H1 (cell line): Measurements from ENCODE around the gene PEX1. TPM values are rescaled to one million over a fixed set of nuclear protein-coding genes. Genes with fewer than 3 reads are reported as not detected.

Source experiments
- CTCF ChIA-PET: fragments of 300-600 bp; sonication (Branson Sonifier 250); formaldehyde crosslinking; loops from one replicate; lab custom pipeline; 2021; ENCODE audit not compliant: partially characterized antibody; lab: Charles Lee
- POLR2A ChIA-PET: fragments of 300-600 bp; sonication (Branson Sonifier 250); formaldehyde crosslinking; loops from one replicate; lab custom pipeline; 2021; ENCODE audit warnings: inconsistent platforms; ENCODE audit not compliant: partially characterized antibody; lab: Charles Lee
- DNase-seq, 2 experiments: peaks; one replicate each; pipeline versions ENCODE4 v3.0.0 to v3.0.0-alpha.2; 2010 to 2022; ENCODE audit warnings: low spot score in 2 of 2, low read depth in 1 of 2, mixed read lengths in 1 of 2
- FAIRE-seq: peaks from 2 replicates; lab custom pipeline; 2011; peaks lifted over from hg19 to GRCh38; lab: Jason Lieb, UNC
- H2AFZ ChIP-seq: 2 replicates; pipeline ENCODE4 v1.8.1; 2012; ENCODE audit warnings: low read length, inconsistent platforms
- H2AK5ac ChIP-seq: 2 replicates; pipeline ENCODE4 v1.6.1; 2013; ENCODE audit warnings: low read depth, low read length
- H2BK120ac ChIP-seq: replicated peaks from 2 replicates; pipeline ENCODE3; 2013; ENCODE audit warnings: low read depth, low read length, inconsistent platforms
- H2BK12ac ChIP-seq: 2 replicates; pipeline ENCODE4 v1.6.1; 2013; ENCODE audit warnings: low read depth, low read length
- H2BK15ac ChIP-seq: 2 replicates; pipeline ENCODE4 v1.6.1; 2013; ENCODE audit warnings: low read length
- H2BK20ac ChIP-seq: 2 replicates; pipeline ENCODE4 v1.6.1; 2013; ENCODE audit warnings: low read length
- H2BK5ac ChIP-seq: 2 replicates; pipeline ENCODE4 v1.6.1; 2013; ENCODE audit warnings: low read depth, low read length
- H3K14ac ChIP-seq: 2 replicates; pipeline ENCODE4 v1.6.1; 2013; ENCODE audit warnings: inconsistent platforms; ENCODE audit not compliant: insufficient read length
- H3K18ac ChIP-seq: 2 replicates; pipeline ENCODE4 v1.6.1; 2013; ENCODE audit warnings: low read length; ENCODE audit errors: extremely low read depth
- H3K23ac ChIP-seq: 2 replicates; pipeline ENCODE4 v1.6.1; 2013; ENCODE audit warnings: inconsistent platforms; ENCODE audit not compliant: insufficient read length
- H3K23me2 ChIP-seq: 2 replicates; pipeline ENCODE4 v1.6.1; 2013; ENCODE audit warnings: low read depth, low read length
- H3K27ac ChIP-seq: 2 replicates; pipeline ENCODE4 v1.6.1; 2011; ENCODE audit warnings: low read depth, low read length, inconsistent platforms
- H3K27me3 ChIP-seq, 4 experiments: replicated peaks in 1 of 4; 1 replicate in 1 of 4; 2 replicates in 3 of 4; pipeline versions ENCODE4 v1.6.1 to v1.8.1; 2011 to 2013; ENCODE audit warnings: low read length in 3 of 4, mild to moderate bottlenecking in 3 of 4, inconsistent platforms in 2 of 4, mixed read lengths in 2 of 4, moderate library complexity in 1 of 4; ENCODE audit not compliant: control insufficient read depth in 3 of 4, insufficient read depth in 3 of 4; ENCODE audit errors: extremely low read depth in 1 of 4
- H3K36me3 ChIP-seq, 4 experiments: 2 replicates each; pipeline versions ENCODE4 v1.6.1 to v1.8.1; 2011 to 2013; ENCODE audit warnings: mild to moderate bottlenecking in 4 of 4, low read length in 3 of 4, moderate library complexity in 2 of 4, control low read depth in 1 of 4, inconsistent platforms in 1 of 4; ENCODE audit not compliant: insufficient read depth in 4 of 4, control insufficient read depth in 2 of 4
- H3K4ac ChIP-seq: replicated peaks from 2 replicates; pipeline ENCODE3; 2013; ENCODE audit warnings: low read length, low read depth, mixed read lengths, inconsistent platforms; ENCODE audit not compliant: insufficient read length
- H3K4me1 ChIP-seq, 4 experiments: replicated peaks in 1 of 4; 1 replicate in 1 of 4; 2 replicates in 3 of 4; pipeline versions ENCODE4 v1.6.1 to v1.8.1; 2011 to 2013; ENCODE audit warnings: low read length in 3 of 4, inconsistent platforms in 2 of 4, mixed read lengths in 1 of 4; ENCODE audit not compliant: insufficient read depth in 4 of 4, control insufficient read depth in 3 of 4
- H3K4me2 ChIP-seq, 2 experiments: 2 replicates each; pipeline versions ENCODE4 v1.6.1 to v1.8.1; 2011 to 2013; ENCODE audit warnings: low read depth in 2 of 2, low read length in 2 of 2, control low read depth in 1 of 2, inconsistent platforms in 1 of 2, mild to moderate bottlenecking in 1 of 2; ENCODE audit not compliant: insufficient read depth in 1 of 2
- H3K4me3 ChIP-seq, 4 experiments: fragments of 200-600, 300-600 bp in 1 of 4; sonication (generic), shearing (Covaris generic), sonication (Bioruptor Twin) in 1 of 4; 2 replicates each; pipeline versions ENCODE4 v1.5.1 to v1.8.1; 2011 to 2016; ENCODE audit warnings: low read length in 4 of 4, low read depth in 3 of 4, control low read depth in 2 of 4, inconsistent platforms in 2 of 4, mild to moderate bottlenecking in 2 of 4, mixed read lengths in 1 of 4, moderate library complexity in 1 of 4; ENCODE audit not compliant: insufficient read depth in 2 of 4; ENCODE audit errors: extremely low read depth in 1 of 4
- H3K56ac ChIP-seq: replicated peaks from 2 replicates; pipeline ENCODE3; 2013; ENCODE audit warnings: low read depth, mild to moderate bottlenecking, mixed read lengths, low read length, inconsistent platforms; ENCODE audit not compliant: insufficient read length
- H3K79me1 ChIP-seq: 2 replicates; pipeline ENCODE4 v1.6.1; 2013; ENCODE audit warnings: low read depth, low read length, control low read depth
- H3K79me2 ChIP-seq, 2 experiments: 2 replicates each; pipeline versions ENCODE4 v1.6.1 to v1.8.1; 2012 to 2013; ENCODE audit warnings: low read length in 2 of 2, mild to moderate bottlenecking in 2 of 2, inconsistent platforms in 1 of 2; ENCODE audit not compliant: insufficient read depth in 2 of 2, control insufficient read depth in 1 of 2
- H3K9ac ChIP-seq, 4 experiments: replicated peaks in 1 of 4; 1 replicate in 1 of 4; 2 replicates in 3 of 4; pipeline versions ENCODE4 v1.6.1 to v1.8.1; 2011 to 2013; ENCODE audit warnings: low read depth in 3 of 4, low read length in 3 of 4, control low read depth in 2 of 4, mild to moderate bottlenecking in 2 of 4, moderate library complexity in 2 of 4, inconsistent platforms in 1 of 4; ENCODE audit errors: extremely low read depth in 1 of 4
- H3K9me3 ChIP-seq, 2 experiments: 2 replicates each; pipeline versions ENCODE4 v1.6.1 to v1.8.1; 2012 to 2013; ENCODE audit warnings: mild to moderate bottlenecking in 2 of 2, moderate library complexity in 2 of 2, control low read depth in 1 of 2, inconsistent platforms in 1 of 2, low read depth in 1 of 2, low read length in 1 of 2, mixed read lengths in 1 of 2; ENCODE audit not compliant: insufficient read depth in 2 of 2
- H4K20me1 ChIP-seq, 2 experiments: replicated peaks in 1 of 2; 2 replicates each; pipeline versions ENCODE3 to v1.8.1; 2011 to 2013; ENCODE audit warnings: inconsistent platforms in 2 of 2, low read length in 2 of 2, mild to moderate bottlenecking in 1 of 2; ENCODE audit not compliant: insufficient read depth in 2 of 2, control insufficient read depth in 1 of 2
- H4K5ac ChIP-seq: 2 replicates; pipeline ENCODE4 v1.6.1; 2013; ENCODE audit warnings: low read length, low read depth, mixed read lengths, inconsistent platforms; ENCODE audit not compliant: insufficient read length
- H4K8ac ChIP-seq: 2 replicates; pipeline ENCODE4 v1.8.0; 2013; ENCODE audit warnings: mild to moderate bottlenecking, moderate library complexity, low read length, inconsistent platforms; ENCODE audit not compliant: insufficient read depth; ENCODE audit errors: extremely low read depth
- H4K91ac ChIP-seq: replicated peaks from 2 replicates; pipeline ENCODE3; 2013; ENCODE audit warnings: low read length, mixed read lengths, inconsistent platforms; ENCODE audit not compliant: insufficient read length
- BRCA1 ChIP-seq: IDR thresholded peaks from 2 replicates; pipeline ENCODE4 v1.6.1; 2012; ENCODE audit warnings: low read depth, low read length, improper control_type of control experiment
- EZH2 ChIP-seq: fragments of 200-600 bp; sonication (generic); IDR thresholded peaks from 2 replicates; pipeline ENCODE4 v1.7.1; 2012; ENCODE audit warnings: low read depth, mild to moderate bottlenecking, moderate library complexity, low read length, inconsistent platforms; ENCODE audit not compliant: severe bottlenecking
- KDM1A ChIP-seq: fragments of 200-600, 300-600 bp; sonication (generic); IDR thresholded peaks from 2 replicates; pipeline ENCODE4 v1.7.1; 2016; ENCODE audit warnings: mild to moderate bottlenecking, low read length, borderline replicate concordance
- POU5F1 ChIP-seq: IDR thresholded peaks from 2 replicates; pipeline ENCODE4 v1.6.1; 2011; ENCODE audit warnings: low read depth, mild to moderate bottlenecking, low read length, moderate library complexity
- RAD21 ChIP-seq, 2 experiments: IDR thresholded peaks in 1 of 2; conservative IDR thresholded peaks in 1 of 2; 2 replicates each; pipeline ENCODE4 v1.6.1; 2011; ENCODE audit warnings: low read depth in 2 of 2, low read length in 2 of 2, improper control_type of control experiment in 1 of 2, inconsistent platforms in 1 of 2, mild to moderate bottlenecking in 1 of 2, moderate library complexity in 1 of 2
- RBBP5 ChIP-seq: IDR thresholded peaks from 2 replicates; pipeline ENCODE4 v1.7.1; 2012; ENCODE audit warnings: low read depth, mild to moderate bottlenecking, inconsistent platforms, low read length, moderate library complexity, borderline replicate concordance
- RNF2 ChIP-seq: fragments of 200-900, 300-1000 bp; sonication (generic); IDR thresholded peaks from 2 replicates; pipeline ENCODE4 v1.7.1; 2016; ENCODE audit warnings: borderline replicate concordance, low read depth, mild to moderate bottlenecking, antibody characterized with exemption, low read length; ENCODE audit not compliant: poor library complexity, severe bottlenecking; ENCODE audit errors: missing control alignments
- SIX5 ChIP-seq: IDR thresholded peaks from 2 replicates; pipeline ENCODE4 v1.6.1; 2011; ENCODE audit warnings: mild to moderate bottlenecking, low read depth, low read length
- SP1 ChIP-seq: IDR thresholded peaks from 2 replicates; pipeline ENCODE4 v1.6.1; 2011; ENCODE audit warnings: low read depth, low read length
- SUZ12 ChIP-seq: fragments of 200-600 bp; sonication (generic); IDR thresholded peaks from 2 replicates; pipeline ENCODE4 v1.6.1; 2012; ENCODE audit warnings: mild to moderate bottlenecking, inconsistent platforms, low read length, moderate library complexity, mixed read lengths
- polyA plus RNA-seq, 7 experiments: library from polyadenylated mRNA; depleted of rRNA in 3 of 7; stranded (reverse) in 5 of 7; unstranded in 2 of 7; fragments of >200 nt in 5 of 7; fragments of 200-250 nt in 2 of 7; gene quantifications; 1 replicate in 5 of 7; 2 replicates in 1 of 7; 4 replicates in 1 of 7; pipeline versions ENCODE4 v1.2.1 to v1.2.3, GENCODE V29; 2011 to 2013; ENCODE audit warnings: missing spikeins in 2 of 7, mixed read lengths in 2 of 7
- total RNA-seq: library from RNA; stranded (reverse); fragmentation: NEBNext Ultra II Directional; extraction: Animal tissue kit (Norgen Biotek cat#: 25700); gene quantifications from 2 replicates; pipeline ENCODE4 v1.2.1, GENCODE V29; 2021

Gene PEX1
- total and polyA plus RNA-seq, 2 of the 8 experiments (the other 6 are each of a cell fraction or from before 2014, with no cell fraction given): 16.4 to 23.9 TPM

- Histone ChIP-seq H3K56ac (no peak overlapping the region), H2BK120ac (no peak overlapping the region), H3K79me1 (no peaks in the 10 kb centered on the region), H3K9ac (no peak overlapping the region), H3K9me3 (no peaks in the 10 kb centered on the region), H2BK5ac (no peak overlapping the region), H3K79me2 (no peaks in the 10 kb centered on the region), H3K4ac (no peak overlapping the region), H2BK12ac (no peak overlapping the region), H3K27ac (no peak overlapping the region), H4K8ac (no peak overlapping the region), H2AFZ (no peak overlapping the region), H3K14ac (no peak overlapping the region), H2BK20ac (no peak overlapping the region), H3K4me1 (no peaks in the 10 kb centered on the region), H4K20me1 (no peaks in the 10 kb centered on the region), H4K5ac (no peak overlapping the region), H2AK5ac (no peak overlapping the region), H3K4me2 (no peak overlapping the region), H4K91ac (no peak overlapping the region), H2BK15ac (no peak overlapping the region), H3K23ac (no peak overlapping the region), H3K27me3 (no peaks in the 10 kb centered on the region), H3K36me3 (peaks cover 0 to 42% (median 6%) of the 10 kb centered on the region in 4 experiments; a peak in 5 of 8 replicates), H3K23me2 (no peaks in the 10 kb centered on the region), H3K4me3 (no peak overlapping the region), H3K18ac (no peak overlapping the region)
- POLR2A ChIA-PET: interaction anchor here (1.5 kb wide), 1 partner anchor 22 kb away, joined by 3 read pairs; no protein-coding TSS in a partner anchor
- TF ChIP-seq RAD21 (IDR thresholded peaks at IDR 0.05 in 1 of 2, conservative IDR thresholded peaks at IDR 0.05 in 1 of 2; ENCODE audit: low read depth in 2 of 2, low read length in 2 of 2) (no peak), SIX5 (no peak), KDM1A (no peak), BRCA1 (no peak), SUZ12 (no peak), SP1 (no peak), RNF2 (no peak), POU5F1 (no peak), RBBP5 (no peak), EZH2 (no peak)
- DNase-seq (no peak), FAIRE-seq (no peak)
- CTCF ChIA-PET: interaction anchor here (0.5 kb wide), 2 partner anchors 93 to 153 kb away, joined by 3 to 5 read pairs; no protein-coding TSS in a partner anchor
Observed at GRCh38 chr7:92560602-92561001, 32.3 kb upstream of the PEX1 start.
